WTC11 (cell line): Measurements from ENCODE around the gene PTPRH. TPM values are rescaled to one million over a fixed set of nuclear protein-coding genes. Genes with fewer than 3 reads are reported as not detected.

Source experiments
- ATAC-seq: fragments of 200-7000 bp; cut with Tn5 transposase; 2 replicates; pipeline ENCODE4 v1.10.0; 2021; ENCODE audit warnings: mild to moderate bottlenecking, moderate library complexity
- CTCF ChIA-PET: fragments of 300-600 bp; sonication (Branson Sonifier 250); formaldehyde crosslinking; loops from one replicate; lab custom pipeline; 2021; ENCODE audit warnings: antibody characterized with exemption; lab: Charles Lee
- POLR2A ChIA-PET: fragments of 350-600 bp; sonication (Branson Sonifier 250); formaldehyde crosslinking; loops from one replicate; lab custom pipeline; 2021; ENCODE audit warnings: antibody characterized with exemption; lab: Charles Lee
- DNase-seq: peaks from one replicate; pipeline ENCODE4 v3.0.0; 2021; ENCODE audit warnings: low spot score
- H3K27ac Mint-ChIP-seq: 2 replicates; pipeline ENCODE4 v1.8.0; 2021; ENCODE audit warnings: mixed read lengths
- H3K27me3 Mint-ChIP-seq: 2 replicates; pipeline ENCODE4 v1.8.0; 2021; ENCODE audit warnings: low read depth, mild to moderate bottlenecking, moderate library complexity, mixed read lengths
- H3K36me3 Mint-ChIP-seq: 2 replicates; pipeline ENCODE4 v1.8.0; 2021; ENCODE audit warnings: mixed read lengths
- H3K4me1 Mint-ChIP-seq: 2 replicates; pipeline ENCODE4 v1.8.0; 2022; ENCODE audit warnings: mixed read lengths
- H3K4me3 Mint-ChIP-seq: 2 replicates; pipeline ENCODE4 v1.8.0; 2021; ENCODE audit warnings: mild to moderate bottlenecking, moderate library complexity, mixed read lengths
- H3K9me3 Mint-ChIP-seq: 2 replicates; pipeline ENCODE4 v1.8.0; 2021; ENCODE audit warnings: mixed read lengths
- CREB1 ChIP-seq: sonication (generic); formaldehyde crosslinking; IDR thresholded peaks from 2 replicates; pipeline ENCODE4 v1.8.0; 2023; ENCODE audit warnings: mild to moderate bottlenecking, missing genetic modification reagents
- FOXK1 ChIP-seq: sonication (generic); formaldehyde crosslinking; IDR thresholded peaks from 2 replicates; pipeline ENCODE4 v1.8.0; 2022; ENCODE audit warnings: mild to moderate bottlenecking, moderate library complexity, missing genetic modification reagents
- GRHL2 ChIP-seq: fragments of 250-450 bp; sonication (Bioruptor Pico); IDR thresholded peaks from 2 replicates; pipeline ENCODE4 v1.8.0; 2022; ENCODE audit warnings: mild to moderate bottlenecking, moderate library complexity; ENCODE audit not compliant: insufficient replicate concordance, severe bottlenecking
- JUN ChIP-seq: sonication (generic); formaldehyde crosslinking; IDR thresholded peaks from 2 replicates; pipeline ENCODE4 v1.8.0; 2023; ENCODE audit warnings: mild to moderate bottlenecking, missing genetic modification reagents
- NFE2L1 ChIP-seq: sonication (generic); formaldehyde crosslinking; IDR thresholded peaks from 2 replicates; pipeline ENCODE4 v1.8.1; 2023; ENCODE audit warnings: missing genetic modification reagents
- NFYB ChIP-seq: sonication (generic); formaldehyde crosslinking; conservative IDR thresholded peaks from 2 replicates; pipeline ENCODE4 v1.8.0; 2022; ENCODE audit warnings: low read depth, missing genetic modification reagents
- NR3C1 ChIP-seq: sonication (generic); formaldehyde crosslinking; conservative IDR thresholded peaks from 2 replicates; pipeline ENCODE4 v1.8.1; 2023; ENCODE audit warnings: low read depth, mild to moderate bottlenecking, missing genetic modification reagents
- SMAD3 ChIP-seq: sonication (generic); formaldehyde crosslinking; IDR thresholded peaks from 2 replicates; pipeline ENCODE4 v1.8.0; 2022; ENCODE audit warnings: missing genetic modification reagents, mild to moderate bottlenecking, borderline replicate concordance
- SMAD4 ChIP-seq: sonication (generic); formaldehyde crosslinking; IDR thresholded peaks from 2 replicates; pipeline ENCODE4 v1.8.0; 2022; ENCODE audit warnings: mild to moderate bottlenecking, missing genetic modification reagents
- TCF7 ChIP-seq: sonication (generic); formaldehyde crosslinking; IDR thresholded peaks from 2 replicates; pipeline ENCODE4 v1.8.0; 2022; ENCODE audit warnings: mild to moderate bottlenecking, low read depth, missing genetic modification reagents, moderate library complexity
- TEAD1 ChIP-seq: sonication (generic); formaldehyde crosslinking; IDR thresholded peaks from 2 replicates; pipeline ENCODE4 v1.8.0; 2022; ENCODE audit warnings: mild to moderate bottlenecking, missing genetic modification reagents
- TEAD4 ChIP-seq: sonication (generic); formaldehyde crosslinking; IDR thresholded peaks from 2 replicates; pipeline ENCODE4 v1.8.0; 2022; ENCODE audit warnings: mild to moderate bottlenecking, missing genetic modification reagents
- ZBTB21 ChIP-seq: sonication (generic); formaldehyde crosslinking; IDR thresholded peaks from 2 replicates; pipeline ENCODE4 v1.8.1; 2023; ENCODE audit warnings: mild to moderate bottlenecking, missing genetic modification reagents, borderline replicate concordance
- total RNA-seq: library from RNA; stranded (reverse); gene quantifications from 3 replicates; pipeline ENCODE4 v1.2.3, GENCODE V29; 2021
- TF ChIP-seq, protein P1 (sequence below): sonication (generic); formaldehyde crosslinking; IDR thresholded peaks from 2 replicates; pipeline ENCODE4 v1.8.1; 2022; ENCODE audit warnings: low read depth, mild to moderate bottlenecking, moderate library complexity, missing genetic modification reagents, borderline replicate concordance
- TF ChIP-seq, protein P2 (sequence below): sonication (generic); formaldehyde crosslinking; IDR thresholded peaks from 2 replicates; pipeline ENCODE4 v1.8.1; 2023; ENCODE audit warnings: mild to moderate bottlenecking, missing genetic modification reagents
- TF ChIP-seq, protein P3 (sequence below): sonication (generic); formaldehyde crosslinking; IDR thresholded peaks from 2 replicates; pipeline ENCODE4 v1.8.0; 2023; ENCODE audit warnings: missing genetic modification reagents, mild to moderate bottlenecking, borderline replicate concordance
- TF ChIP-seq, protein P4 (sequence below): sonication (generic); formaldehyde crosslinking; IDR thresholded peaks from 2 replicates; pipeline ENCODE4 v1.8.0; 2022; ENCODE audit warnings: mild to moderate bottlenecking, missing genetic modification reagents
- TF ChIP-seq, protein P5 (sequence below): fragments of 250-450 bp; sonication (Bioruptor Pico); IDR thresholded peaks from 2 replicates; pipeline ENCODE4 v1.9.0; 2021; ENCODE audit warnings: mild to moderate bottlenecking
- TF ChIP-seq, protein P6 (sequence below): sonication (generic); formaldehyde crosslinking; IDR thresholded peaks from 2 replicates; pipeline ENCODE4 v1.8.1; 2022; ENCODE audit warnings: low read depth, missing genetic modification reagents, borderline replicate concordance
- TF ChIP-seq, protein P7 (sequence below): sonication (generic); formaldehyde crosslinking; IDR thresholded peaks from 2 replicates; pipeline ENCODE4 v1.8.0; 2022; ENCODE audit warnings: mild to moderate bottlenecking, missing genetic modification reagents

Gene PTPRH
- total RNA-seq, 1 experiment from 2014 or later = 0.63 TPM

DNA sequence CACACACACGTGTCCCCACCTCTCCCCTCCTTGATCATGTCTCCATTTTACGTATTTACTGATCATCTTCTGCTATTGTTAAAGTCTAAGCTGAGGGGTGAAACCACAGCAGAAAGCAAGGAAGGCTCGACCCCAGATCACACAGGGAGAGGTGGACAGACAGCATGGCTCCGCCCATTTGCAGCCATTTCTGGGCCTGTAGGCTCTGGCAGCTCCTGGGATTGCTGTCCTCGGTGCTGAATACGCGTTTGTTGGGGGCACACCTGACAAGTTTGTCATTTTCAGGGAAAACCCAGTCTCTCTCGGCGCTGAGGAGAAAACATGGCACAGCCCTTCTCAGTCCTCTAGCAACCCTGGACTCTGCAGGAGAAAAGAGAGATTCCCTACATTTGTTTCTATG is 11.2 kb upstream of the PTPRH start:
- H3K27ac Mint-ChIP-seq = no peak overlapping the region
- POLR2A ChIA-PET = no interaction called here

More for the DNA sequence above, 11.2 kb upstream of the PTPRH start:
- TF ChIP-seq, protein P1, sequence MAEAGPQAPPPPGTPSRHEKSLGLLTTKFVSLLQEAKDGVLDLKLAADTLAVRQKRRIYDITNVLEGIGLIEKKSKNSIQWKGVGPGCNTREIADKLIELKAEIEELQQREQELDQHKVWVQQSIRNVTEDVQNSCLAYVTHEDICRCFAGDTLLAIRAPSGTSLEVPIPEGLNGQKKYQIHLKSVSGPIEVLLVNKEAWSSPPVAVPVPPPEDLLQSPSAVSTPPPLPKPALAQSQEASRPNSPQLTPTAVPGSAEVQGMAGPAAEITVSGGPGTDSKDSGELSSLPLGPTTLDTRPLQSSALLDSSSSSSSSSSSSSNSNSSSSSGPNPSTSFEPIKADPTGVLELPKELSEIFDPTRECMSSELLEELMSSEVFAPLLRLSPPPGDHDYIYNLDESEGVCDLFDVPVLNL = no peak
- TF ChIP-seq, protein P2, sequence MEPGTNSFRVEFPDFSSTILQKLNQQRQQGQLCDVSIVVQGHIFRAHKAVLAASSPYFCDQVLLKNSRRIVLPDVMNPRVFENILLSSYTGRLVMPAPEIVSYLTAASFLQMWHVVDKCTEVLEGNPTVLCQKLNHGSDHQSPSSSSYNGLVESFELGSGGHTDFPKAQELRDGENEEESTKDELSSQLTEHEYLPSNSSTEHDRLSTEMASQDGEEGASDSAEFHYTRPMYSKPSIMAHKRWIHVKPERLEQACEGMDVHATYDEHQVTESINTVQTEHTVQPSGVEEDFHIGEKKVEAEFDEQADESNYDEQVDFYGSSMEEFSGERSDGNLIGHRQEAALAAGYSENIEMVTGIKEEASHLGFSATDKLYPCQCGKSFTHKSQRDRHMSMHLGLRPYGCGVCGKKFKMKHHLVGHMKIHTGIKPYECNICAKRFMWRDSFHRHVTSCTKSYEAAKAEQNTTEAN (CRISPR knock-in tag) = peak; percentile 79; the same call in 1 of the 2 replicates
- TF ChIP-seq NFE2L1 (CRISPR knock-in tag) (no peak), SMAD4 (CRISPR knock-in tag) (0 out of 2 replicates have a peak, but pooled peaks have one; percentile 44), GRHL2 (CRISPR knock-in tag) (no peak), TEAD4 (CRISPR knock-in tag) (peak; percentile 59; the same call in 1 of the 2 replicates), JUN (CRISPR knock-in tag) (peak; percentile 81), TEAD1 (CRISPR knock-in tag) (0 out of 2 replicates have a peak, but pooled peaks have one; percentile 47), TCF7 (0 out of 2 replicates have a peak, but pooled peaks have one; percentile 29), FOXK1 (CRISPR knock-in tag) (0 out of 2 replicates have a peak, but pooled peaks have one; percentile 36), NR3C1 (CRISPR knock-in tag) (no peak), ZBTB21 (CRISPR knock-in tag) (no peak), SMAD3 (CRISPR knock-in tag) (peak; percentile 49; the same call in 1 of the 2 replicates), CREB1 (CRISPR knock-in tag) (0 out of 2 replicates have a peak, but pooled peaks have one; percentile 22), NFYB (CRISPR knock-in tag) (0 out of 2 replicates have a peak, but pooled peaks have one; percentile 22)
- TF ChIP-seq, protein P3, sequence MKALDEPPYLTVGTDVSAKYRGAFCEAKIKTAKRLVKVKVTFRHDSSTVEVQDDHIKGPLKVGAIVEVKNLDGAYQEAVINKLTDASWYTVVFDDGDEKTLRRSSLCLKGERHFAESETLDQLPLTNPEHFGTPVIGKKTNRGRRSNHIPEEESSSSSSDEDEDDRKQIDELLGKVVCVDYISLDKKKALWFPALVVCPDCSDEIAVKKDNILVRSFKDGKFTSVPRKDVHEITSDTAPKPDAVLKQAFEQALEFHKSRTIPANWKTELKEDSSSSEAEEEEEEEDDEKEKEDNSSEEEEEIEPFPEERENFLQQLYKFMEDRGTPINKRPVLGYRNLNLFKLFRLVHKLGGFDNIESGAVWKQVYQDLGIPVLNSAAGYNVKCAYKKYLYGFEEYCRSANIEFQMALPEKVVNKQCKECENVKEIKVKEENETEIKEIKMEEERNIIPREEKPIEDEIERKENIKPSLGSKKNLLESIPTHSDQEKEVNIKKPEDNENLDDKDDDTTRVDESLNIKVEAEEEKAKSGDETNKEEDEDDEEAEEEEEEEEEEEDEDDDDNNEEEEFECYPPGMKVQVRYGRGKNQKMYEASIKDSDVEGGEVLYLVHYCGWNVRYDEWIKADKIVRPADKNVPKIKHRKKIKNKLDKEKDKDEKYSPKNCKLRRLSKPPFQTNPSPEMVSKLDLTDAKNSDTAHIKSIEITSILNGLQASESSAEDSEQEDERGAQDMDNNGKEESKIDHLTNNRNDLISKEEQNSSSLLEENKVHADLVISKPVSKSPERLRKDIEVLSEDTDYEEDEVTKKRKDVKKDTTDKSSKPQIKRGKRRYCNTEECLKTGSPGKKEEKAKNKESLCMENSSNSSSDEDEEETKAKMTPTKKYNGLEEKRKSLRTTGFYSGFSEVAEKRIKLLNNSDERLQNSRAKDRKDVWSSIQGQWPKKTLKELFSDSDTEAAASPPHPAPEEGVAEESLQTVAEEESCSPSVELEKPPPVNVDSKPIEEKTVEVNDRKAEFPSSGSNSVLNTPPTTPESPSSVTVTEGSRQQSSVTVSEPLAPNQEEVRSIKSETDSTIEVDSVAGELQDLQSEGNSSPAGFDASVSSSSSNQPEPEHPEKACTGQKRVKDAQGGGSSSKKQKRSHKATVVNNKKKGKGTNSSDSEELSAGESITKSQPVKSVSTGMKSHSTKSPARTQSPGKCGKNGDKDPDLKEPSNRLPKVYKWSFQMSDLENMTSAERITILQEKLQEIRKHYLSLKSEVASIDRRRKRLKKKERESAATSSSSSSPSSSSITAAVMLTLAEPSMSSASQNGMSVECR (CRISPR knock-in tag) = peak; percentile 76; the same call in 1 of the 2 replicates
- TF ChIP-seq, protein P4, sequence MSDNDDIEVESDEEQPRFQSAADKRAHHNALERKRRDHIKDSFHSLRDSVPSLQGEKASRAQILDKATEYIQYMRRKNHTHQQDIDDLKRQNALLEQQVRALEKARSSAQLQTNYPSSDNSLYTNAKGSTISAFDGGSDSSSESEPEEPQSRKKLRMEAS (CRISPR knock-in tag) = 0 out of 2 replicates have a peak, but pooled peaks have one; percentile 24
- TF ChIP-seq, protein P5, sequence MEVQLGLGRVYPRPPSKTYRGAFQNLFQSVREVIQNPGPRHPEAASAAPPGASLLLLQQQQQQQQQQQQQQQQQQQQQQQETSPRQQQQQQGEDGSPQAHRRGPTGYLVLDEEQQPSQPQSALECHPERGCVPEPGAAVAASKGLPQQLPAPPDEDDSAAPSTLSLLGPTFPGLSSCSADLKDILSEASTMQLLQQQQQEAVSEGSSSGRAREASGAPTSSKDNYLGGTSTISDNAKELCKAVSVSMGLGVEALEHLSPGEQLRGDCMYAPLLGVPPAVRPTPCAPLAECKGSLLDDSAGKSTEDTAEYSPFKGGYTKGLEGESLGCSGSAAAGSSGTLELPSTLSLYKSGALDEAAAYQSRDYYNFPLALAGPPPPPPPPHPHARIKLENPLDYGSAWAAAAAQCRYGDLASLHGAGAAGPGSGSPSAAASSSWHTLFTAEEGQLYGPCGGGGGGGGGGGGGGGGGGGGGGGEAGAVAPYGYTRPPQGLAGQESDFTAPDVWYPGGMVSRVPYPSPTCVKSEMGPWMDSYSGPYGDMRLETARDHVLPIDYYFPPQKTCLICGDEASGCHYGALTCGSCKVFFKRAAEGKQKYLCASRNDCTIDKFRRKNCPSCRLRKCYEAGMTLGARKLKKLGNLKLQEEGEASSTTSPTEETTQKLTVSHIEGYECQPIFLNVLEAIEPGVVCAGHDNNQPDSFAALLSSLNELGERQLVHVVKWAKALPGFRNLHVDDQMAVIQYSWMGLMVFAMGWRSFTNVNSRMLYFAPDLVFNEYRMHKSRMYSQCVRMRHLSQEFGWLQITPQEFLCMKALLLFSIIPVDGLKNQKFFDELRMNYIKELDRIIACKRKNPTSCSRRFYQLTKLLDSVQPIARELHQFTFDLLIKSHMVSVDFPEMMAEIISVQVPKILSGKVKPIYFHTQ (CRISPR knock-in tag) = 0 out of 2 replicates have a peak, but pooled peaks have one; percentile 20
- TF ChIP-seq, protein P6, sequence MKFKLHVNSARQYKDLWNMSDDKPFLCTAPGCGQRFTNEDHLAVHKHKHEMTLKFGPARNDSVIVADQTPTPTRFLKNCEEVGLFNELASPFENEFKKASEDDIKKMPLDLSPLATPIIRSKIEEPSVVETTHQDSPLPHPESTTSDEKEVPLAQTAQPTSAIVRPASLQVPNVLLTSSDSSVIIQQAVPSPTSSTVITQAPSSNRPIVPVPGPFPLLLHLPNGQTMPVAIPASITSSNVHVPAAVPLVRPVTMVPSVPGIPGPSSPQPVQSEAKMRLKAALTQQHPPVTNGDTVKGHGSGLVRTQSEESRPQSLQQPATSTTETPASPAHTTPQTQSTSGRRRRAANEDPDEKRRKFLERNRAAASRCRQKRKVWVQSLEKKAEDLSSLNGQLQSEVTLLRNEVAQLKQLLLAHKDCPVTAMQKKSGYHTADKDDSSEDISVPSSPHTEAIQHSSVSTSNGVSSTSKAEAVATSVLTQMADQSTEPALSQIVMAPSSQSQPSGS = no peak
- TF ChIP-seq, protein P7, sequence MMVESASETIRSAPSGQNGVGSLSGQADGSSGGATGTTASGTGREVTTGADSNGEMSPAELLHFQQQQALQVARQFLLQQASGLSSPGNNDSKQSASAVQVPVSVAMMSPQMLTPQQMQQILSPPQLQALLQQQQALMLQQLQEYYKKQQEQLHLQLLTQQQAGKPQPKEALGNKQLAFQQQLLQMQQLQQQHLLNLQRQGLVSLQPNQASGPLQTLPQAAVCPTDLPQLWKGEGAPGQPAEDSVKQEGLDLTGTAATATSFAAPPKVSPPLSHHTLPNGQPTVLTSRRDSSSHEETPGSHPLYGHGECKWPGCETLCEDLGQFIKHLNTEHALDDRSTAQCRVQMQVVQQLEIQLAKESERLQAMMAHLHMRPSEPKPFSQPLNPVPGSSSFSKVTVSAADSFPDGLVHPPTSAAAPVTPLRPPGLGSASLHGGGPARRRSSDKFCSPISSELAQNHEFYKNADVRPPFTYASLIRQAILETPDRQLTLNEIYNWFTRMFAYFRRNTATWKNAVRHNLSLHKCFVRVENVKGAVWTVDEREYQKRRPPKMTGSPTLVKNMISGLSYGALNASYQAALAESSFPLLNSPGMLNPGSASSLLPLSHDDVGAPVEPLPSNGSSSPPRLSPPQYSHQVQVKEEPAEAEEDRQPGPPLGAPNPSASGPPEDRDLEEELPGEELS = peak; percentile 58; the same call in 1 of the 2 replicates
- TF ChIP-seq, all 79 proteins: peak for 14
- Mint-ChIP-seq H3K36me3 (peaks cover 3% of the 10 kb centered on the region; the same call in 1 of the 2 replicates), H3K4me3 (no peak overlapping the region), H3K27me3 (peaks cover 10% of the 10 kb centered on the region), H3K9me3 (peaks cover 20% of the 10 kb centered on the region), H3K4me1 (peaks cover 5% of the 10 kb centered on the region)
- peak; percentile 77 for DNase-seq
- CTCF ChIA-PET = no interaction called here
- no peak for ATAC-seq
